NB4 (cell line): ENCODE data around the gene KIRREL3.

Experiments used
- DNase-seq: peaks from one replicate; pipeline ENCODE4 v3.0.0; 2010; ENCODE audit warnings: low read depth
- H3K4me3 ChIP-seq: one replicate; pipeline ENCODE4 v1.5.1; 2011; ENCODE audit warnings: mild to moderate bottlenecking, low read depth, low read length, moderate library complexity
- MAX ChIP-seq: IDR thresholded peaks from 2 replicates; pipeline ENCODE4 v1.6.1; 2011; ENCODE audit warnings: low read depth, low read length
- MYC ChIP-seq: IDR thresholded peaks from 2 replicates; pipeline ENCODE4 v1.6.1; 2011; ENCODE audit warnings: low read depth, low read length
- POLR2A ChIP-seq: IDR thresholded peaks from 2 replicates; pipeline ENCODE4 v1.6.1; 2011; ENCODE audit warnings: mild to moderate bottlenecking; ENCODE audit not compliant: insufficient read length; ENCODE audit errors: extremely low read depth
- TF ChIP-seq, protein P1 (sequence below): IDR thresholded peaks from one replicate; pipeline ENCODE4 v1.5.1; 2012; ENCODE audit warnings: low read depth, low read length

KIRREL3 gene

DNA sequence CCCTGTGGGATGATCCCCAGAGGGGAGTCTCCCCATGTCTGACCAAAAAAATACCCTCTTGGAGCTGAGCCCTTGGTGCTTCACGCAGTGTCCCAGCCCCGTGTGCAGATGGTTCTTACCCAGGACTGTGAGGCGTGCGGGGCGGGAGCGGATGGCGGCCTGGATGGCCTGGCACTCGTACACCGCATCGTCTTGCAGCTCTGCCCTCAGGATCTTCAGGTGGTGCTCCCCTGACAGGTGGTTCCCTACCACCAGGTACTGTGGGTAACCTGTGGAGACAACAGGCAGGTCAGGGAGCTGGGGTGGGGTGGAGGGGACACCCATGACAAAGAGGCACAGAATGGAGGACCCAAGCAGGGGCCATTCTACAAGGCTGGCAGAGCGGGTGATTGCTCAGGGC is 479.4 kb downstream of the KIRREL3 start:
- no peak overlapping the region for H3K4me3 ChIP-seq
- TF ChIP-seq, protein P1, sequence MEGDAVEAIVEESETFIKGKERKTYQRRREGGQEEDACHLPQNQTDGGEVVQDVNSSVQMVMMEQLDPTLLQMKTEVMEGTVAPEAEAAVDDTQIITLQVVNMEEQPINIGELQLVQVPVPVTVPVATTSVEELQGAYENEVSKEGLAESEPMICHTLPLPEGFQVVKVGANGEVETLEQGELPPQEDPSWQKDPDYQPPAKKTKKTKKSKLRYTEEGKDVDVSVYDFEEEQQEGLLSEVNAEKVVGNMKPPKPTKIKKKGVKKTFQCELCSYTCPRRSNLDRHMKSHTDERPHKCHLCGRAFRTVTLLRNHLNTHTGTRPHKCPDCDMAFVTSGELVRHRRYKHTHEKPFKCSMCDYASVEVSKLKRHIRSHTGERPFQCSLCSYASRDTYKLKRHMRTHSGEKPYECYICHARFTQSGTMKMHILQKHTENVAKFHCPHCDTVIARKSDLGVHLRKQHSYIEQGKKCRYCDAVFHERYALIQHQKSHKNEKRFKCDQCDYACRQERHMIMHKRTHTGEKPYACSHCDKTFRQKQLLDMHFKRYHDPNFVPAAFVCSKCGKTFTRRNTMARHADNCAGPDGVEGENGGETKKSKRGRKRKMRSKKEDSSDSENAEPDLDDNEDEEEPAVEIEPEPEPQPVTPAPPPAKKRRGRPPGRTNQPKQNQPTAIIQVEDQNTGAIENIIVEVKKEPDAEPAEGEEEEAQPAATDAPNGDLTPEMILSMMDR, result no peak
- no peak for TF ChIP-seq MYC
- TF ChIP-seq POLR2A, result no peak
- no peak for TF ChIP-seq MAX
- no peak for DNase-seq

DNA sequence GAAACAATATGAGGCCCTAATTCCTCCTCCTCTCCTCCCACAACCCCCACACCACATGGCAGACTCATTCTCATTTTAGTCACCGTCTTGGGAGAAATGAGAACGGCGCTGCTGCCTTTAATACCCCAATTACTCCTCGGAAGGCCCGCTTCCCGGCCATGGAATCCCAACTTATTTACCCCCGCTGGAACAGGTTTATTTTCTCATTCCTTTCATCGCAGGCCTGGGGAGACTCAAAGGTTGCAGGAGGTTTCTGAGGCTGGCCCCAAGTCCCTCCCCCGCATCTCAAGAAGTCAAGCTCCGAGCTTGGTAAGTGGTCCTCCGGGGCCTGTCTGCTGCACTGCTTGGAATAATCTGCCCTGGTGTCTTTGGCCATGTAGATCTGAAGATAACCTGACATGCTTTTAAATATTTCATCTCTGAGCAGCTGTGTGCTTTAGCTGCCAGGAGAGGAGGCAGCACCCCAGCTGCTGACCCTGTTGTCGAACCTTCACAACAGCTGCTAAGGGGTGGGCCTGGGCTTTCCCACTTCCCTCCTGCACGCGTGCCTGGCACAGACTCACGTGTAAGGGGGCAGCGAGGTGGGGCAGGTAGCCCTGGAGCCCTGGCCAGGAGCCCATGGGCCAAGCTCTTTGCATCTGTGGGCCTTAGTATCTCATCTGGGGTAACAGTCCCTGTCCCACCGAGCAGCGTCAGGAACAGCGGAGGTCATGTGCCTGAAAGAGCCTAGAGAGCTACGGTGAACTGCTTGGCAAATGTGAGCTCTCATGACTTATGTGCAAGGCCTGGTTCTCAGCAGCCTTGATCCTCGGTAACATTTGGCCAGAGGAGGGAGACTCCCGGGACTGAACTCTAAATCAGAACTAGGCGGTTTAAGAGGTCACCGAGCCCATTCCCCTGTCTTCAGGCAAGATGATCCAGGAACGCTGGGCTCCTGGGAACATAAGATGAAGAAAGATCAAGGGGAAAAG is 480.5 kb downstream of the KIRREL3 start:
- no peak overlapping the region for H3K4me3 ChIP-seq
- no peak for DNase-seq
- TF ChIP-seq MAX (no peak), MYC (no peak), POLR2A (no peak)
- TF ChIP-seq, protein P1, result no peak

DNA sequence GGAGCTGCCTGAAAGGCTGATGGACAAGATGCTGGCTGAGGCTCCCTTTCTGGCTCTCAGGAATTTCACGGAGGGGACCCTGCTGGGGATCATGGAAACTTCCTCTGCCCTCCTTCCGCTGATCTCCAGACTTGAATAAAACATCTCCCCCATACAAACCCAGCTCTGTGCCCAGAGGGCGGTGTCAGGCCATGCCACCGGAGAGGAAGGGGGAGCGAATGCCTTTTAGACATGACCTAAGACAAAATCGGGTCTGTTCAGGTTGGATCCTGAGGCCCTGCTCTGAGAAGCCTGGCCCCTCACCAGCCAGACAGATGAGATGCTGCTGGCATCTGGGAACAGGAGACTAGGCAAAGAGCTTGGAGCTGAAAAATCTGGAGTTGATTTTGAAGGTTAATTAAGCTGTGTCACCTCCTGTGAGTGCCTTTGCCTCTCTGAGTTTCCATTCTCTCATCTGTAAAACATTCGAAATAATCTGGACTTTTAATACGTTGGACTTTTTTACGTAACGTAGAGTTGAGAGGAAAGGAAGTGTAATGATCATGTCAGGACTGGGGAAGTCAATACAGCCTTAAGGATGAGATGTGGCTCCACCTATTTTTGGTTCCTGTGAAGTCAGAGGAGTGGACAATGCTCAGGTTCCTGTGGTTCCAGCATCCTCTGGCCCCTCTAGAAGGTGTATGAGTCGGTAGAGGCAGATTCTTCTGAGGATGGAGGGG is 481.4 kb downstream of the KIRREL3 start:
- TF ChIP-seq MAX (no peak), MYC (no peak), POLR2A (no peak)
- TF ChIP-seq, protein P1, result no peak
- H3K4me3 ChIP-seq, result no peak overlapping the region
- DNase-seq, result no peak

DNA sequence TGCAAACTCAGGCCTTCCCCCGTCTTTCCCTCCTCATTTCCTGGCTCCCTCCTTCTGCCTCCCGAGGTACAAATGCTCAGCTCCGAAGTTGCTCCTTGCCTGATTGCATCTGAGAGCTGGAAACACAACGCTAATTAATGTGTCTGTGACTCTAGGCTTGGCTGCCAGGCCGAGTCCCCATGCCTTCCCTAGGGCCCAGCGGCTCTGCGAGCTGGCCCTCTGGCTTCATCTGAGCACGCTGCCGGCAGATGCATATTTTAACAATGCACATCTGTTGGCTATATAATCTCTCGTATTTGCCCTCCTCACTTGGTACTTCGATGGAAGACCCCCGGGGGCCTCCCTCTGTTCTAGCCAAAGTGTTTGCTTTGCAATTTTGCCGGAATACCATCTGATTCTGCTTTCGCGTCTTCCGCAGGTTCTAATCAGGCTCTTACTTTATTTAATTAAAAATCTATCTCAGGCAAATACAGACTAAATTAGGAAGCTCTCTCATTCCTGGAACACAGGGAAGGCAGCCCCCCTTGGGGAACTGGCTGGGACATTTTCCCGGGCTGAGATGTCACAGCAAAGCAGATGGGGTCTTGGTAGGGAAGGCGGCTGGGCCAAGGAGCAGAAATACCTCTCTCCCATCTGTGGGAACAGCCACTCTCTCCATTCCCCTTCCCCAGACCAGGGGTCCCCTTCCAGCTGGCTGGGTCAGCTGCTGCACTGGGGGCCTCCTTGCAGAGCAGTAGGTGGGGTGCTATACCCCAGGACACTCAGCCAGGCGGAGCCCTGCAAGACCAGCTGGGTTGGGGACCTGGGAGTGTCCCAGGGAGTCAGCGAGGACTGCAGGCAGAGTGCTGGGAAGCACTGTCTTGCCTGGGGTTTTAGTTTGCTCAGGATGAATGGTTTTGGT is 482.2 kb downstream of the KIRREL3 start:
- no peak overlapping the region for H3K4me3 ChIP-seq
- TF ChIP-seq MYC, result no peak
- TF ChIP-seq POLR2A, result no peak
- no peak for TF ChIP-seq MAX
- TF ChIP-seq, protein P1, result no peak
- DNase-seq, result no peak

- no peak overlapping the region for H3K4me3 ChIP-seq
- TF ChIP-seq, protein P1, result no peak
- TF ChIP-seq MYC, result no peak
- DNase-seq, result no peak
Measured at GRCh38 chr11:126515501-126515900, 485.1 kb downstream of the KIRREL3 start.
